Gastrocnemius medialis (tissue), 4 donors: ENCODE results near the gene DCTD.

ENCODE experiments used
- POLR2A ChIP-seq, 2 donors: fragments of 450-650 bp; IDR thresholded peaks; one replicate each; pipeline ENCODE4 v1.6.1; 2017; ENCODE audit warnings: antibody characterized with exemption in 2 of 2, mild to moderate bottlenecking in 2 of 2, moderate library complexity in 2 of 2
- TF ChIP-seq, protein P1 (sequence below), 5 experiments: fragments of 450-650 bp in 3 of 5; fragments of 200-600 bp in 2 of 5; sonication (generic) in 2 of 5; IDR thresholded peaks in 4 of 5; conservative IDR thresholded peaks in 1 of 5; 1 replicate in 4 of 5; 2 replicates in 1 of 5; pipeline ENCODE4 v1.5.1; 2016 to 2019; ENCODE audit warnings: antibody characterized with exemption in 5 of 5, mild to moderate bottlenecking in 3 of 5, moderate library complexity in 3 of 5

DNA sequence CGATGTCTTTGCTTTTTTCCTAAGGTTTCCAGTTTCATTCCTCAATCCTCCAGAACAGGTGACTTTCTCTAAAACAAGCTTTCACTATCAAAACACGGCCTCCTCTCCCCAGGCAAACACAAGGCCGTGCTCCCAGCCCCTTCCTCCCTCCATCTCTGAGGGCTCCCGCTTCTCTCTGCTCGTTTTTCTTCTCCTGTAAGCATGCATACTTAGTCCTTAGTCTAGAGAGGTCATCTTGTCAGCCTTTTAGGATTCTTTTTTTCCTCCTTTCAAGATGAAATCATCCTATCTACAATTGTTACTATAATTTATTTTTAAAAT lies 18.7 kb downstream of the DCTD start:
- TF ChIP-seq, protein P1, sequence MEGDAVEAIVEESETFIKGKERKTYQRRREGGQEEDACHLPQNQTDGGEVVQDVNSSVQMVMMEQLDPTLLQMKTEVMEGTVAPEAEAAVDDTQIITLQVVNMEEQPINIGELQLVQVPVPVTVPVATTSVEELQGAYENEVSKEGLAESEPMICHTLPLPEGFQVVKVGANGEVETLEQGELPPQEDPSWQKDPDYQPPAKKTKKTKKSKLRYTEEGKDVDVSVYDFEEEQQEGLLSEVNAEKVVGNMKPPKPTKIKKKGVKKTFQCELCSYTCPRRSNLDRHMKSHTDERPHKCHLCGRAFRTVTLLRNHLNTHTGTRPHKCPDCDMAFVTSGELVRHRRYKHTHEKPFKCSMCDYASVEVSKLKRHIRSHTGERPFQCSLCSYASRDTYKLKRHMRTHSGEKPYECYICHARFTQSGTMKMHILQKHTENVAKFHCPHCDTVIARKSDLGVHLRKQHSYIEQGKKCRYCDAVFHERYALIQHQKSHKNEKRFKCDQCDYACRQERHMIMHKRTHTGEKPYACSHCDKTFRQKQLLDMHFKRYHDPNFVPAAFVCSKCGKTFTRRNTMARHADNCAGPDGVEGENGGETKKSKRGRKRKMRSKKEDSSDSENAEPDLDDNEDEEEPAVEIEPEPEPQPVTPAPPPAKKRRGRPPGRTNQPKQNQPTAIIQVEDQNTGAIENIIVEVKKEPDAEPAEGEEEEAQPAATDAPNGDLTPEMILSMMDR (IDR thresholded peaks at IDR 0.05 in 4 of 5, conservative IDR thresholded peaks at IDR 0.05 in 1 of 5), result no peak
- no peak for TF ChIP-seq POLR2A (IDR thresholded peaks at IDR 0.05)
